Epithelial cell of esophagus (primary cell): ENCODE measurements around the gene TMC3.

Experiments used
- DNase-seq: peaks from one replicate; pipeline ENCODE4 v3.0.0; 2010; ENCODE audit warnings: low read depth
- H3K4me3 ChIP-seq: 2 replicates; pipeline ENCODE4 v1.5.1; 2011; ENCODE audit warnings: mild to moderate bottlenecking, low read length, control low read depth
- TF ChIP-seq, protein P1 (sequence below): IDR thresholded peaks from 2 replicates; pipeline ENCODE4 v1.5.1; 2011; ENCODE audit warnings: low read depth, mild to moderate bottlenecking, low read length, control low read depth, inconsistent platforms; ENCODE audit not compliant: insufficient read depth; ENCODE audit errors: missing control alignments

Gene TMC3

DNA sequence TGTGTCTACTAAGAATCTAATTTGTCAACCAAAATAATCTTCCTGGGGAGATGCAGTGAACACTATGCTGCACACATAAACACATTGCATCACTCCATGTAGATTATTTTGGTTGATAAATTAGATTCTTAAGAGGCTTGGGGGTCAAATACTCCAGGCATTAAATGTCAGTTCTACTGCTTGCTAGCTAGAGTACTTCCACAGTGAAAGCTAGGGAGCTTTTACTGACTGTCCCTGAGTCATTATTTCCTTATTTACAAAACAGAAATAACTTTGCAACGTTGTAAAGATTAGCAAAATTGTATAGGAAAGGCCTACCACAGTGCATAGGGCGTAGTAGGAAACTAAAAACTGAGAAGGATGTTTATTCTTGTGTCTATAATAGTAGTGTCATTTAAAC is 12.9 kb upstream of the TMC3 start:
- TF ChIP-seq, protein P1, sequence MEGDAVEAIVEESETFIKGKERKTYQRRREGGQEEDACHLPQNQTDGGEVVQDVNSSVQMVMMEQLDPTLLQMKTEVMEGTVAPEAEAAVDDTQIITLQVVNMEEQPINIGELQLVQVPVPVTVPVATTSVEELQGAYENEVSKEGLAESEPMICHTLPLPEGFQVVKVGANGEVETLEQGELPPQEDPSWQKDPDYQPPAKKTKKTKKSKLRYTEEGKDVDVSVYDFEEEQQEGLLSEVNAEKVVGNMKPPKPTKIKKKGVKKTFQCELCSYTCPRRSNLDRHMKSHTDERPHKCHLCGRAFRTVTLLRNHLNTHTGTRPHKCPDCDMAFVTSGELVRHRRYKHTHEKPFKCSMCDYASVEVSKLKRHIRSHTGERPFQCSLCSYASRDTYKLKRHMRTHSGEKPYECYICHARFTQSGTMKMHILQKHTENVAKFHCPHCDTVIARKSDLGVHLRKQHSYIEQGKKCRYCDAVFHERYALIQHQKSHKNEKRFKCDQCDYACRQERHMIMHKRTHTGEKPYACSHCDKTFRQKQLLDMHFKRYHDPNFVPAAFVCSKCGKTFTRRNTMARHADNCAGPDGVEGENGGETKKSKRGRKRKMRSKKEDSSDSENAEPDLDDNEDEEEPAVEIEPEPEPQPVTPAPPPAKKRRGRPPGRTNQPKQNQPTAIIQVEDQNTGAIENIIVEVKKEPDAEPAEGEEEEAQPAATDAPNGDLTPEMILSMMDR = no peak
- H3K4me3 ChIP-seq = no peak overlapping the region
- DNase-seq = peak; percentile 16

DNA sequence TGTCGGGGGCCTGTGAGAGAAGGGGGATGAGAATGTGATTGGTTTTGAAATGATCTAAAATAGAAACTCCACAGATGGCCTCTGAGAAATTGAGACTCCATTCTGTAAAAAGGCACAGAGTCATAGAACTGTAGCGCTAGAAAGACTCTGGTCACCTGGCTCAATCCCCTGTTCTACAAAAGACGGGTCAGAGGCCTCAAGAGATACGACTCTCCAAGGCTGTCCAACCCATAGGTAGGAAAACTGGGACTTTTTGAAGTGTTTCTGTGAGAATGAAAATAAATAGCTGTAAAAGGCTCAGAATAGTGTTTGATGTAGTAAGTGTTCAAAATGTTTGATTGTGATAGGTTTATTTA is 11.7 kb upstream of the TMC3 start:
- H3K4me3 ChIP-seq = no peak overlapping the region
- TF ChIP-seq, protein P1 = no peak
- DNase-seq = no peak

DNA sequence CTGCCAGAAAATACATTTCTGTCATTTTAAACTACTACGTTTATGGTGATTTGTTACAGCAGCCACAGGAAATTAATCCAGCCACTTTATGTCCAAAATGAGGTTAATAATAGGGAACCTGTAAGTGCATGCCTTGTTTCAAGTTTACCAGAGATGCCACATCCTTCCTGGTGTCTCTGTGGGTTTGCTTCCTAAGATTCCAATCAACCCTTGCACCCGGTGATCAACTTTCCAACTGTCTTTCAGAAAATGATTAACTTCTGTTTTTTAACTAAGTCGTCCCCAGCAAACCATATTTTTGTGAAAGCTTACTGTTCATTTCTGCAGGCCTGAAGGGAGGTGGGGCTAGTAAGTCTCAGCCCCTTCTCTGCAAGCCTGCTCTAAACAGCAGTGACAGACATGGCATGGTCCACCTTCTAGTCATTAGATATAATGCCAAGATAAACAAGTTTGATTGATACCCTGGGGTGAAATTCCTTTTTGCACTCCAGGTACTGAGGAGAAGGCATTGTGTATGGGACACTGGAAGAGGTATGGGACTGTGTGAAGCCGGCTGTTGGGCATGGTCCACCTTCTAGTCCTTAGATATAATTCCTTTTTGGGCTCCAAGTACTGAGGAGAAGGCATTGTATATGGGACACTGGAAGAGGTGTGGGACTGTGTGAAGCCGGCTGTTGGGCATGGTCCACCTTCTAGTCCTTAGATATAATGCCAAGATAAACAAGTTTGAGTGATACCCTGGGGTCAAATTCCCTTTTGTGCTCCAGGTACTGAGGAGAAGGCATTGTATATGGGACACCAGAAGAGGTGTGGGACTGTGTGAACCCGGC is 11.1 kb upstream of the TMC3 start:
- H3K4me3 ChIP-seq = no peak overlapping the region
- TF ChIP-seq, protein P1 = no peak
- no peak for DNase-seq

DNA sequence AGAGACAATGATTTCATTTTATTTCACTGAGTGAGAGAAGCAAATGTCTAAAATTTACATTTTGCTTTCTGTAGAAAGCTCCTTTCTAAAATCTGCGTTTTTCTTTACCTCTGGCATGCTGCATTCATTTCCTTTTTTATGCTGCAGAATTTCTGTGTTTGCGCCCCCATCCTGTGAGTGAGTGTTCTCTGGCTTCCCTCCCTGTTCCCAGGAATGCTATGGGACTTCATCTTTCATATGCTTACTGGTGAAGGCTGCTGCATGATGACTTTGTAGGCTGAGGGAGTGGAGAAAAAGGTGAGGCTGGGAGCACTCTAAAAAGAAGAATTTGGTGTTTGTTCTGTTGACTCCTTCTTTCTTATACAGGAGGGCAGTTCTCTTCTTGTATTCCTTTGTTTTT is 7.7 kb upstream of the TMC3 start:
- TF ChIP-seq, protein P1 = no peak

DNA sequence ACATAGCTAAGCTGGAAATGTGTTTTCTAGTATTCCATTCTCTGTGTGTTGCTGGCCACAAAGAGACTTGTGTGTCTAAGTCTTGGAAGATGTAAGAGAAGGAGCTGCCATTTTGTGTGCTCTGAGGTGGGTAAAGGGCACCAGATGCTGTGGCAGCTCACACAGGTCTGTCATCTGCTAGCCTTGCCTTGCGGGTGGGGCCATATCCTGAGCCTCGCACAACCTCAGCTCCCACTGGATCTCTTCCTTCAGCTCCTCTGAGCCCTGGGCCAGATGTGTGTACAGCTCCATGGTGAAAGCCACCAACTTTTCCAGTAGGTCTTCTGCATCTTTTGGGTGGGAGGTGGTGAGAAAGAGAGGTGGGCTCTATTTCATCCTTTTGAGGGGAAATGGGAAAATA is 6.7 kb upstream of the TMC3 start:
- TF ChIP-seq, protein P1 = no peak
- no peak for DNase-seq
- H3K4me3 ChIP-seq = no peak overlapping the region

More for the DNA sequence above, 7.7 kb upstream of the TMC3 start:
- H3K4me3 ChIP-seq = no peak overlapping the region
- no peak for DNase-seq

DNA sequence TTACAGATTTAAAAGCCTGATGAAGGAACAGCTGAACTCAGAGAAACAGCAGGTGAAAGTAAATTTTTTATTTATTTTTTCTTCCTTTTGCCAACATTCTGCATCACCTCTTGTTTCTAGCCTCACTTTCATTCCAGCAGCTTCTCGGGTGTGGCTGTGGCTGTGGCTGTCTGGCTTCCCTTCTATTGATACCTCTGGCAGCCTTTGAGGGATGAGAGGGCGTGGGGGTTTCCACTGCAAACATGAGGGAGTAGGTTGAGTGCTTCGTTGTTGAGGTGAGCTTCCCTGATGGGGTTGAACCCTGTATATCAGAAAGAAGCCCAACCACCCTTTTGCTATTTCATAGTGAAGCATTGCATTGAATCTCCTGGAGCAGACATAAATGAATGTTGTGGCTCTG is 6.2 kb upstream of the TMC3 start:
- TF ChIP-seq, protein P1 = no peak
- no peak for DNase-seq
- no peak overlapping the region for H3K4me3 ChIP-seq

DNA sequence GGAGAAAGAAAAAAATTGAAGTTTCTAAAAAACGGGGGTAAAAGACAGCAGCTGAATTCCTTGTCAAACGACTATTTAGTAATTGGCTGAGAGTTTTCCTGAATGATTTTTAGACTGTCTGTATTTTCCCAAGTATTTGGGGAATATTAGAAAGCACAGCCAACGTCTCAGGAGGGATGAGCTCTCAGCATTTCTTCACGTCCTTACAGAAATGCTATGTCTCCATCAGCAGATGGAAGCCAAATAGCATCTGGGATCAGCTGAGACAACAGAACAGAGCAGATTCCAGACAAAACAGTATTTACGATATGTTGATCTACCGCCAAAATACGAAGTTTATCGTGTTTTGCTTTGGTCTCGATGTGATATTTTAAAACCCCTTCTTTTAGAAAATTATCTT is 5.3 kb upstream of the TMC3 start:
- no peak overlapping the region for H3K4me3 ChIP-seq
- TF ChIP-seq, protein P1 = no peak
- no peak for DNase-seq
